GM12878 (cell line): ENCODE data around the gene STK10. TPM values are rescaled to one million over a fixed set of nuclear protein-coding genes. Genes with fewer than 3 reads are reported as not detected.

Source experiments
- ATAC-seq: fragments of 200-7000 bp; cut with Tn5 transposase; 3 replicates; pipeline ENCODE4 v1.9.1; 2020; ENCODE audit warnings: mild to moderate bottlenecking, moderate library complexity
- BruUV-seq: library from RNA; stranded (reverse); fragments of 400-500 nt; replicated peaks from 2 replicates; lab custom pipeline; 2021; lab: Mats Ljungman, UMichigan
- CTCF ChIA-PET: fragments of 300-600 bp; sonication (Branson Sonifier 250); formaldehyde crosslinking; extraction: SDS; loops from one replicate; lab custom pipeline; 2021; ENCODE audit warnings: inconsistent platforms; lab: Yijun Ruan, JAX
- POLR2A ChIA-PET: fragments of 350-600 bp; formaldehyde crosslinking; extraction: SDS; loops from one replicate; lab custom pipeline; 2021; ENCODE audit warnings: inconsistent platforms; lab: Charles Lee
- RAD21 ChIA-PET: fragments of 300-600 bp; sonication (Branson Sonifier 250); formaldehyde crosslinking; loops from one replicate; lab custom pipeline; 2023; ENCODE audit warnings: antibody characterized with exemption; ENCODE audit not compliant: unreplicated experiment; lab: Charles Lee
- SMC1A ChIA-PET: fragments of 300-600 bp; sonication (Branson Sonifier 250); formaldehyde crosslinking; loops from one replicate; lab custom pipeline; 2023; ENCODE audit not compliant: unreplicated experiment, uncharacterized antibody; lab: Charles Lee
- DNase-seq: peaks from one replicate; pipeline ENCODE4 v3.0.0-alpha.2; 2011; ENCODE audit warnings: low read depth, low spot score
- FAIRE-seq: peaks from 3 replicates; lab custom pipeline; 2011; peaks lifted over from hg19 to GRCh38; lab: Jason Lieb, UNC
- H2AFZ ChIP-seq: 2 replicates; pipeline ENCODE4 v1.6.0; 2011; ENCODE audit warnings: low read depth, low read length, control low read depth; ENCODE audit not compliant: control insufficient read depth
- H3K27ac ChIP-seq: 2 replicates; pipeline ENCODE4 v1.5.1; 2011; ENCODE audit warnings: control low read depth; ENCODE audit not compliant: control insufficient read depth, insufficient read depth
- H3K27me3 ChIP-seq, 2 experiments: replicated peaks in 1 of 2; 2 replicates each; pipeline versions ENCODE4 v1.6.0 to v1.6.1; 2011; ENCODE audit warnings: low read length in 1 of 2; ENCODE audit not compliant: control insufficient read depth in 2 of 2, insufficient read depth in 2 of 2
- H3K36me3 ChIP-seq, 2 experiments: 2 replicates each; pipeline ENCODE4 v1.5.1; 2011; ENCODE audit warnings: low read length in 1 of 2; ENCODE audit not compliant: control insufficient read depth in 2 of 2, insufficient read depth in 2 of 2
- H3K4me1 ChIP-seq: 2 replicates; pipeline ENCODE4 v1.6.1; 2011; ENCODE audit warnings: mild to moderate bottlenecking, low read length, moderate library complexity, mixed read lengths; ENCODE audit not compliant: control insufficient read depth, insufficient read depth
- H3K4me2 ChIP-seq: 2 replicates; pipeline ENCODE4 v1.6.0; 2011; ENCODE audit warnings: control low read depth; ENCODE audit not compliant: control insufficient read depth, insufficient read depth
- H3K4me3 ChIP-seq: fragments of 200-600 bp; sonication (generic); 2 replicates; pipeline ENCODE4 v1.5.1; 2016
- H3K79me2 ChIP-seq: 2 replicates; pipeline ENCODE4 v1.6.0; 2011; ENCODE audit warnings: low read length; ENCODE audit not compliant: control insufficient read depth, insufficient read depth
- H3K9ac ChIP-seq: 2 replicates; pipeline ENCODE4 v1.8.0; 2011; ENCODE audit warnings: low read length, control low read depth, mixed read lengths; ENCODE audit not compliant: control insufficient read depth, insufficient read depth
- H3K9me3 ChIP-seq: replicated peaks from 3 replicates; pipeline ENCODE4 v1.5.1; 2011; ENCODE audit warnings: mild to moderate bottlenecking, low read length; ENCODE audit not compliant: control insufficient read depth, insufficient read depth
- H4K20me1 ChIP-seq: 2 replicates; pipeline ENCODE4 v1.6.0; 2011; ENCODE audit not compliant: control insufficient read depth, insufficient read depth
- IKZF2 ChIP-seq, 2 experiments: fragments of 450-650 bp; IDR thresholded peaks; 2 replicates each; pipeline ENCODE4 v1.6.1; 2017; ENCODE audit warnings: mild to moderate bottlenecking in 2 of 2, moderate library complexity in 2 of 2
- IRF4 ChIP-seq: IDR thresholded peaks from 2 replicates; pipeline ENCODE4 v1.6.1; 2011; ENCODE audit warnings: low read depth, low read length
- MLLT1 ChIP-seq: fragments of 450-650 bp; IDR thresholded peaks from 2 replicates; pipeline ENCODE4 v1.6.1; 2016; ENCODE audit warnings: mild to moderate bottlenecking
- MXI1 ChIP-seq: fragments of 150-350 bp; IDR thresholded peaks from 2 replicates; pipeline ENCODE4 v1.6.1; 2011; ENCODE audit warnings: low read depth, mild to moderate bottlenecking, inconsistent platforms, low read length, improper control_type of control experiment
- NFYB ChIP-seq: IDR thresholded peaks from 2 replicates; pipeline ENCODE4 v1.6.1; 2011; ENCODE audit warnings: low read depth, mild to moderate bottlenecking, low read length, improper control_type of control experiment, moderate library complexity; ENCODE audit not compliant: insufficient read depth
- POLR2A ChIP-seq: IDR thresholded peaks from 2 replicates; pipeline ENCODE4 v1.6.1; 2011; ENCODE audit warnings: low read depth, mild to moderate bottlenecking, low read length
- POU2F2 ChIP-seq: IDR thresholded peaks from 3 replicates; pipeline ENCODE4 v1.6.1; 2011; ENCODE audit warnings: low read depth, mild to moderate bottlenecking, low read length, borderline replicate concordance
- WGBS: methylation state at CpG from one replicate; pipeline ENCODE4 v1.1.6; 2016; ENCODE audit warnings: low lambda C conversion rate; ENCODE audit not compliant: insufficient replicate concordance, insufficient coverage; ENCODE audit errors: missing lambda C conversion rate; 5-methylcytosine and 5-hydroxymethylcytosine counted together
- in situ Hi-C: fragments of 300-500 bp; cut with MboI; formaldehyde crosslinking; loops from 9 replicates; pipeline ENCODE4 v1.14.3; 2018; ENCODE audit warnings: mixed read lengths
- intact Hi-C: fragments of 100-400 bp; cut with micrococcal nuclease; formaldehyde crosslinking; loops from one replicate; pipeline ENCODE4 v1.14.2; 2022; ENCODE audit not compliant: unreplicated experiment
- polyA plus RNA-seq, 11 experiments: library from polyadenylated mRNA; depleted of rRNA in 4 of 11; unstranded in 6 of 11; stranded (reverse) in 5 of 11; fragments of >200 nt; fragmentation: Nextera tagmentation in 4 of 11; fragmentation: Illumina TruSeq in 1 of 11; extraction: Ambion mirVana in 4 of 11; extraction: Trizol in 1 of 11; gene quantifications; 1 replicate in 1 of 11; 2 replicates in 10 of 11; pipeline versions ENCODE4 v1.2.1 to v1.2.3, GENCODE V29; 2011 to 2016; ENCODE audit warnings: inconsistent platforms in 2 of 11, missing spikeins in 2 of 11, low read depth in 1 of 11
- total RNA-seq, 4 experiments: library from RNA; depleted of rRNA in 3 of 4; stranded (reverse); fragments of >200 nt in 3 of 4; fragmentation: Illumina TruSeq in 1 of 4; extraction: Trizol in 1 of 4; gene quantifications; 2 replicates each; pipeline versions ENCODE4 v1.2.1 to v1.2.3, GENCODE V29; 2013 to 2021

STK10 gene
- total and polyA plus RNA-seq, 10 of the 15 experiments (the other 5 are each of a cell fraction or from before 2014, with no cell fraction given), result 14.2 to 96.4 (median 50.6) TPM

- peak; percentile 47 for TF ChIP-seq MLLT1
- TF ChIP-seq MXI1, result peak; percentile 32; the same call in 1 of the 2 replicates
- TF ChIP-seq IKZF2 (IDR thresholded peaks at IDR 0.05), result no peak
- peak; percentile 46; the same call in 1 of the 2 replicates for TF ChIP-seq POLR2A
- TF ChIP-seq POU2F2, result peak; percentile 7; the same call in 1 of the 3 replicates
- no peak for TF ChIP-seq NFYB
- peak; percentile 10; the same call in 1 of the 2 replicates for TF ChIP-seq IRF4
- in situ Hi-C loops (loop anchor here (5.0 kb wide), 1 partner anchor 66 kb away; no protein-coding TSS in a partner anchor), intact Hi-C loops (loop anchor here (2.0 kb wide), 1 partner anchor 28 kb away; no protein-coding TSS in a partner anchor)
- no peaks in the 10 kb centered on the region; the same call in 2 of the 3 replicates for H3K9me3 ChIP-seq
- H3K27me3 ChIP-seq, result no peaks in the 10 kb centered on the region
- ATAC-seq (peak; percentile 2), DNase-seq (no peak), FAIRE-seq (no peak)
- peak overlapping the region; percentile 84 for H3K9ac ChIP-seq
- CTCF ChIA-PET, result interaction anchor here (0.6 to 2.0 kb wide), 5 partner anchors 9 to 696 kb away, joined by 3 to 9 read pairs (median 5); partner anchors contain the start of gene STK10
- H3K27ac ChIP-seq, result peak overlapping the region; percentile 96
- peak overlapping the region; percentile 100 for H3K4me2 ChIP-seq
- 43% methylated on average over 18 of the region's 18 CpGs for WGBS
- peaks cover 95% of the 10 kb centered on the region for H3K79me2 ChIP-seq
- no peak overlapping the region for H2AFZ ChIP-seq
- SMC1A ChIA-PET, result interaction anchor here (0.9 to 3.5 kb wide), 9 partner anchors 9 to 119 kb away, joined by 3 to 19 read pairs (median 6); no protein-coding TSS in a partner anchor
- peak overlapping the region; percentile 61 for H3K4me3 ChIP-seq
- no TSS peak for BruUV-seq
- POLR2A ChIA-PET, result interaction anchor here (0.8 to 2.0 kb wide), 6 partner anchors 9 to 67 kb away, joined by 4 to 12 read pairs (median 5); partner anchors contain the start of gene STK10
- RAD21 ChIA-PET, result interaction anchor here (0.6 to 9.9 kb wide), 7 partner anchors 8 to 71 kb away, joined by 3 to 158 read pairs (median 4); partner anchors contain the start of gene STK10
- peaks cover 5 to 20% of the 10 kb centered on the region in 2 experiments for H3K36me3 ChIP-seq
- peaks cover 5% of the 10 kb centered on the region; the same call in 1 of the 2 replicates for H4K20me1 ChIP-seq
- H3K4me1 ChIP-seq, result peaks cover 78% of the 10 kb centered on the region
Measured at GRCh38 chr5:172178301-172178987, 9.6 kb downstream of the STK10 start.
